Measurements from ENCODE around the gene ERBB2.
A peak's percentile ranks its signal among the peaks of the same experiment; 100 is the strongest.

ERBB2 gene

GRCh38 chr17:39665642-39666224 is 34.1 kb upstream of the ERBB2 start:
- no peak for DNase-seq (ENCODE audit: low read depth)

- no peak for DNase-seq (ENCODE audit: low read depth)
Measured at GRCh38 chr17:39666231-39666600, 33.6 kb upstream of the ERBB2 start.

DNA sequence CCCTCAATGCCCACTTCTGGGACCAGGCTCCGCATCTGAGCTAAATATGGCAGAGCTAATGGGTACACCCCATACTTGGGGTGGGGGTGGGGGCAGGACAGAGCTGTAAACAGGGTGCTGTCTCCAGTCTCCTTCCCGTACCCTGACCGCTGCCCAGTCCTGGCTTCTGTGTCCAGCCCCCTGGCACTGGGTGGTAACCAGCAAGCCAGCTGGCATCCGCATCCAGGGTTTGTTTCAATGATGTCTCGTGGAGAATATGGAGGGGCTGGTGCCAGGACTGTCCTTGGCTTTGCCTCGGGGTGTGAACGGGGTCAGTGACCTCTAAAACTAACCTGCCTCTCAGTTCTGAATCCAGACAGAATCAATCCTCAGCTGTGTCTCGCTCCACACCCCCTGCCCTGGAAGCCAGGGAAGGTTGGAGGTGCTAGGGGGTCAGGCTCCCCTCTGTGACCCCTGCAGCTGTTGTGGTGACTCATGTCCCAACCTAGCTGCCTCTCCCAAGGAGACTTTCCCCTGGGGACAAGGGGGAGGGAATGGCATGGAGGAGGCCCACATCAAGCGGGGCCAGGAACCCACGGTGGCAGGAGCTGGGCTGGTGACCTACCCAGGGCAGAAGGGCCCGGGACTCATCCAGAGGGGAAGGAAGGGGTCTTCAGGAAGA is 33.1 kb upstream of the ERBB2 start:
- DNase-seq (ENCODE audit: low read depth): no peak

- DNase-seq (ENCODE audit: low read depth): no peak
Measured at GRCh38 chr17:39667262-39667944, 32.5 kb upstream of the ERBB2 start.

- peak; percentile 48 for DNase-seq (ENCODE audit: low read depth)
Measured at GRCh38 chr17:39667945-39668924, 31.6 kb upstream of the ERBB2 start, which contains the start of gene PNMT. PNMT (plus strand) TSS chr17:39668453; CDS start chr17:39668476, 23 bp downstream.

GRCh38 chr17:39669897-39670735 is 29.7 kb upstream of the ERBB2 start:
- no peak for DNase-seq (ENCODE audit: low read depth)

- DNase-seq (ENCODE audit: low read depth): no peak
Measured at GRCh38 chr17:39670746-39671145, 29.1 kb upstream of the ERBB2 start.

- peak; percentile 37 for DNase-seq (ENCODE audit: low read depth)
Measured at GRCh38 chr17:39671651-39672521, 28.0 kb upstream of the ERBB2 start.

GRCh38 chr17:39672522-39673334 is 27.1 kb upstream of the ERBB2 start:
- no peak for DNase-seq (ENCODE audit: low read depth)

DNA sequence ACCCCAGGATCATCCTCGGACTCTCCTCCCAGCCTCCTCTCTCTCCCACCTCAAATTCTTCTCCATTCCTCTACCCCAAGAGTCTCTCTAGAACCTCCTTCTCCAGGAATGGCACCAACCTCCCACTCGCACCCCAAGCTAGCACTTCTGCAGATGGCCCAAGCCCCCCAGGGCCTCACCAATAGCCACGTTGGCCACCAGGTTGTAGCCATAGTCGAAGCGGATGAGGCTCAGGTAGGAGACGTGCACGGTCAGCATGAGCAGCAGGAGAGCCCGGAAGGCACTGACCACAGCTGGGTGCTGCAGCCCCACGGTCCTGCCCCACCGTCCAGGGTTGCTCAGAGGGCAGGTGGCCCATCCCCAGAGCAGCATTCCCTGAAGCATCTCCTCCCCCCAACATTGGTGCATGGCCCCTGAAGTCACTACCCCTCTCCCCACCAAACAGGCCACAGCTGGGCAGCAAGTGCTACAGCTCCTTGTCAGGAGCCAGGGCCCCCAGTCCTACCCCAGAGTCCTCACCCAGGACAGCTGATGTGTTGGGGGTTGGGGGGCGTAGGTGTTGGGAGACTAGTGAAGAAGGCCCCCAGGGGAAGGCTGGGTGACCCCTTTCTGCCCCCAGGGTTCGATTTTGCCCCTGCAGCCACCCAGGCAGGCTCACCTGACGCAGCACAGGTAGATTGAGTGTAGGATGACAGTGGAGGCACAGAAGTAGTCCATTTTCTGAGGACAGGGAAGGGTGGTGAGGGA is 26.4 kb upstream of the ERBB2 start:
- no peak for DNase-seq (ENCODE audit: low read depth)

DNA sequence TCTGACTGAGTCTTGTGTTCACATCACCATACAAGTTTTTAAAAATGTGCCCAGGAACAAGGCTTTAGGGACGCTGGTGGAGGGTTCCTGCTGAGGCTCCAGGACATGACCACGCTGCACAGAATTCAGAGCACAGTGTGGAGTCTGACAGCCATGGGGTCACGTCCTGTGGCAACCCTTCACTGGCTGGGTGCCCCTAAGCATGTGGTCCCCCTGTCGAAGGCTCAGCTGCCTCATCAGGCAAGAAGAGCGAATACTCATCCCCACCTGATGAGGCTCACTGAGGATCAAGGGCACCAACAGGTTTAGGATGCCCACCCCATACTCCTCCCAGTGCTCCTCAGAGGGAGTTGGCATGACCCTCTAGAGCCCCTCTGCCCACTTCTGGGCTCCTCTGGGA is 25.7 kb upstream of the ERBB2 start:
- DNase-seq (ENCODE audit: low read depth): no peak

DNA sequence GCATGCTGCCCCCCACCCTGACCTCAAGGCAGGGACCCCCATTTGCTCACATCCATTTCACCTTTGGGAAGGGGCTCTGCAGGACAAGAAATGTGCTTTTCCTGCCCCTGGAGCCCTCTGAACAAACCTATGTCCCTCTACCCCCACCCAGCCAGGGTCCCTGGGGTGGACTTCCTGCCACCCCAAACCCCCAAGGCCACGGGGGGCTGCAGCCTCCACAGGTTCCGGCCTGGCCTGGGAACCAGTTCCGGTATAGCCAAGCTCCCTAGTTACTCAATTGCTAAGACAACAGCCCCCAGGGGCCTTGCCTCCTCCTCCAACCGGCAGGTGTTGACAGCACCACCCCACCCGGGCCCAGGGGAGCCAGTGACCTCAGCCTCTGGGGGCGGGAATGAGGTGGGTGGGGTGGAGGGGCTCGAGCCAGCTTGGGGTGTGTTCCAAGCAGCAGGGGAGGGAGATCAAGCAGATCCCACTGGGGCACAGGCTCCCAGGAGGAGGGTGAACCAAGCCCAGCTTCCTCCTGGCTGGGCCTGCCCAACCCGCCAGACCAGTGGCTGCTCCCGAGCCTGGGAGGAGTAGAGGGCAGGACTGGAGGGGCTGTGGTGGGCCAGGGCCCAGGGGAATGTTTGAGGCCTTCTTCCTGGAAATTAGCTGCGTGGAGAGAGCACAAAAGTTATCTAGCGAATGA is 25.0 kb upstream of the ERBB2 start:
- no peak for DNase-seq (ENCODE audit: low read depth)

DNA sequence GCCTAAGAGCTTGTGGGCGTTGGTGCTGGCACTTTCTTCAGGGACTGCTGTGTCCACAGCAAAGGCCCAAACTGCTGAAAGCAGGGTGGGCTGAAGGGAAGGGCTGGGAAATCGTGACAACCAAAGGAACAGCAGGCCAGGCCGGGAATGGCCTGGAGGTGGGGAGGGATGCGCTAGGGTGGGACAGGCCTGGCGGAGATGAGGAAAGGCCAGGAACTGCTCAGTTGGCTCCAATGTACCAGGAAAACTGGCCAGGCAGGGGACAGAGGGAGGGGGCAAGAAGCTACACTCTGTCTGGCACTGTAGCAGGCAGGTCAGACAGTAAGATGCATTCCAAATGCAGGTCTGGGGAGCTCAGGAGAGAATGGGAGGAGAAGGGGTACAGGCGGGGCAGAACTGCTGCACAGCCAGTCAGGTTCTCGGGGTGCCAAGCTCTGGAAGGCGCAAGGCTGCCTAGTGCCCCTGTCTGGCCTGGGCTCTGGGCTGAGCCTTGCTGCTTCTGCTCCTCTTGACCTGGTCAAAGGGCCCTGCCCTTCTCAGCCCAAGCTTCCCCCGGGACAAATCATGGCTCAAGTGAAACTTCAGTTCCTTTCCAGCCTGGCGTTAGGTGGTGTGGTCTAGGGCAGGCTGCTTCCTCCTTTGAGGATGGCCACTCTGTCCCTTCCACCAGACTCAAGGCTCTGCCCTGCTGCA is 24.3 kb upstream of the ERBB2 start:
- no peak for DNase-seq (ENCODE audit: low read depth)

DNA sequence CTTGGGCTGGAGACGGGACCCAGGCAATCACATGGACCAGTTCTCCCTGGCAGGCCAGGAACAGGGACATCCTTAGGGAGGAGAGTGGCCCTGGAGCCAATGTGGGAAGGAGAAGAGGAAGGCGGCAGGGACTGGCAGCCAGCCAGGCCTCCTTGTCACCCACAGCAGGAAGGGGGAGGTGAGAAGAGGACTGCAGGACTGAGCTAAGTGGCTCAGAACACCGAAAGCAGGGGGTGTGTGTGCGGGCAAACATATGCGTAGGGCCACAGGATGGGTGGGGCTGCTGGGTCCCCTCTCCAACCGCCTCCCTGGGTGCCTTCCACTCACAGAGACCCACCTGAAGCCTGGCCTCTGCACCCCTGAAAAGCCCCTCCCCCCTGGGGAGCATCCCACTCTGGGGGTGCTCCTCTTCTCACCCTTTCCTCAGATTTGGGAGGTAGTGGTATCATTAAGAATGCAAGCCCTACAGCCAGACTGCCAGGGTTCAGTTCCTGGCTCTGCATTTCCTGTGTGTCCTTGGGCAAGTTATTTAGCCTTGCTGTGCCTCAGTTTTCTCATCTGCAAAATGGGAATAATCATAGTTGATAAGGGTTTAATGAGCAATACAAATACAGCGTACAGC is 23.6 kb upstream of the ERBB2 start:
- no peak for DNase-seq (ENCODE audit: low read depth)

DNA sequence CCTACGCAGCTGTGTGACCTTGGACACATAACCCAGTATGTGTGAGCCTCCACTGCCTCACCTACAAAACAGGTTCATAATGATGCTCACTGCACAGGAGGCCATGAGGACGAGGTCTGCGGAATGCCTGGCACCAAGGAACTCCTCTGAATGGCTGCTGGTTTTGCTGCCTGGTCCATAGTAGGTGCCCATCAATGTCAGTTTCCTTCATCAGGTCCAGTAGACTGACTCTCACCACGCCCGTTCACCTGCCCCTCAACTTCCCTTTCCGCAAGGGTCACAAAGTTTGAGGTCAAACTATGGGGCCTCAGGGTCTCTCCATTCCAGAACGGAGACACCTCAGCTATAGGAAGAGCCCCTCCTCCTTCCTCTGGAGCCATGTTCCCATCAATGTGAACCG is 22.8 kb upstream of the ERBB2 start:
- DNase-seq (ENCODE audit: low read depth): no peak

DNA sequence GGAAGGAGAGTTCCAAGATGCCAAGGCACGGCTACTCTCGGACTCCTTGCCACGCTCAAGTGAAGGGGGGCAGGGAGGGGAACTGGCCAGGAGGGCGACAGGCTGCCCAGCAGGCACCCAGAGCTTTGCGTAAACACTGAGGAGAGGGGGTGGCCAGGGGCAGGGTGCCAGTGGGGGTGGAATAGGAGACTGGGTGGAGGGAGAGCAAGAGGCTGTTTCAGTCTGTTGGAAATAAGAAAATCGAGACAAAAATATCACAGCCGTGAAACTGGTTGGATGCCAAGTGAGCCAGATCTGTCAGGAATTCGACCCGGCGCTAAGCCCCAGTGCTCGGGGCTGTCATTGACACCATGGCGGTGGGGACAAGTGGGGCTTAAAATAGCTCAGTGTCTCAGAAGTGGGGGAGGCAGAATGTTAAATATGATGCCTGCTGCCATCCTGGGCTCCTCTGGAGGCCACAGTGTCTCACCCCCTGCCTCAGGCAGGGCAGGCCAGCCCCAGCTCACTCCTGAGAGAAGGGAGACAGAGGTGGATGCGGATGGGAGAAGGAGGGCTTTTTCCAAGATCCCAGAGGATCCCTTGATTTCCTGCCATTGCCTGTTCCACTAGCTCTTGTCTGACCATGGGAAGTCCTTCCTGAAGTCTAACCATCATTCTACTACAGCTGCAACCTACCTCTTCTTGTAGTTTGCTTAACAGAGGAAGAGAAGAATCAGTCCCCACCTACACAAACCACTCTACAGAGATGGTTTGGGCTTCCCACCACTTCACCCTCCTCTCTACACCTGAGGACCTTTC is 22.1 kb upstream of the ERBB2 start:
- no peak for DNase-seq (ENCODE audit: low read depth)
